ENCODE results near the gene LMNTD1.
"Not testable (repeated sequence)": the region's sequence is repeated elsewhere in the genome, so short reads cannot be mapped to it uniquely, and the experiment has no call there.

LMNTD1 gene

DNA sequence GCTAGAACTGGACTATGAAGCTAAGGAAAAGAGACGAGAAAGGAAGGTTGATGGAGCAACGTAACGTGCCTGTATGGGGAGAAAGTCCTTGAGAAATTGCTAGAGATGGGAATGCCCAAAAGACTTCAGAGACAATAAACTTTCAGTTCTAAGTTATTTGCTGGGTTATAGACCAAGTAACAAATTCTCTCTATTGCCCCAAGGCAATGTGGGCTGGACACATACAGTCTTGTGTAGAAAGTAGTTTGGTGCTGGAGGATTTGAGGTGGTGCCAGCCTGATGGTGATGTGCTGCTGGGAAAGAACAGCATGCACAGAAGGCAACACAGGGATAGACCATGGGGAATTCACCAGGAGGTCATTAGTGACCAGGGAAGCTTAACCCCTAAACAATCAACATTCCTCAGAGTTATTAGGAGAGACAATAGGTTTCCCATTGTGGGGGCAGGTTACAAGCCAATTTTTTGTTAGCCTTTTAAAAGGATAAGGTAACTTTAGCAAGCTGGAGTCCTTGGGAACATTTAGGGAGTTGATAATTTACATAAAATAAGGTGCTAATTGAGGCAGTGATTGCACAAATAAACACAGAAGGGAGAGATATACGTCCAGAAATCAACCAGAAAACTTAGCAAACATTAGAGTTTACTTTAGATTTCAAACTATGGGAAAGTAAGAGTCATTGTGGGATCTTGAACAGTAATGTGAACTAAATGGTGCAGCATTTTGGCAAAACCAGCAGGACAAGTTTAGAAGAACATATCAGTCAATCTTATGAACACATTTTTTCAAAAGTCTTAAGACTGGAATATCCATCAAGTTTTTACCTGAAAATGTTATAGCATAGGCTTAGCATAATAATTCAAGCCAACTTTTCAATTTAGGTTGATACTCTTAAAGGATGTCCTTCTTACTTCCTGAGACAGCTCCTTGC is 61.4 kb downstream of the LMNTD1 start:
- DNase-seq (ENCODE audit: low read depth): no peak

DNA sequence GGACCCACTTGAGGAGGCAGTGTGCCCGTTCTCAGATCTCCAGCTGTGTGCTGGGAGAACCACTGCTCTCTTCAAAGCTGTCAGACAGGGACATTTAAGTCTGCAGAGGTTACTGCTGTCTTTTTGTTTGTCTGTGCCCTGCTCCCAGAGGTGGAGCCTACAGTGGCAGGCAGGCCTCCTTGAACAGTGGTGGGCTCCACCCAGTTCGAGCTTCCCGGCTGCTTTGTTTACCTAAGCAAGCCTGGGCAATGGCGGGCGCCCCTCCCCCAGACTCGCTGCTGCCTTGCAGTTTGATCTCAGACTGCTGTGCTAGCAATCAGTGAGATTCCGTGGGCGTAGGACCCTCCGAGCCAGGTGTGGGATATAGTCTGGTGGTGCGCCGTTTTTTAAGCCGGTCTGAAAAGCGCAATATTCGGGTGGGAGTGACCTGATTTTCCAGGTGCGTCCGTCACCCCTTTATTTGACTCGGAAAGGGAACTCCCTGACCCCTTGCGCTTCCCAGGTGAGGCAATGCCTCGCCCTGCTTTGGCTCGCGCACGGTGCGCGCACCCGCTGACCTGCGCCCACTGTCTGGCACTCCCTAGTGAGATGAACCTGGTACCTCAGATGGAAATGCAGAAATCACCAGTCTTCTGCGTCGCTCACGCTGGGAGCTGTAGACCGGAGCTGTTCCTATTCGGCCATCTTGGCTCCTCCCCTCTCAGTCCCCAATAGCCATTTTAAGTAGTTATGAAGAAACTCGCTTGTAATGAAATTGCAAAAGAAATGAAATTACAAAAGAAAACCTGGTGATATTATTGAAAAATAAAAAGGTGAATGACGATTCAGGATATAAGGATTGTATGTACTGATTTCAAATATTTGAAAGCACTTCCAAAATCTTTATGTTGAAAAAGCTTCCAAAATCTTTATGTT is 63.9 kb downstream of the LMNTD1 start:
- not testable (repeated sequence) for DNase-seq (ENCODE audit: low read depth)

DNA sequence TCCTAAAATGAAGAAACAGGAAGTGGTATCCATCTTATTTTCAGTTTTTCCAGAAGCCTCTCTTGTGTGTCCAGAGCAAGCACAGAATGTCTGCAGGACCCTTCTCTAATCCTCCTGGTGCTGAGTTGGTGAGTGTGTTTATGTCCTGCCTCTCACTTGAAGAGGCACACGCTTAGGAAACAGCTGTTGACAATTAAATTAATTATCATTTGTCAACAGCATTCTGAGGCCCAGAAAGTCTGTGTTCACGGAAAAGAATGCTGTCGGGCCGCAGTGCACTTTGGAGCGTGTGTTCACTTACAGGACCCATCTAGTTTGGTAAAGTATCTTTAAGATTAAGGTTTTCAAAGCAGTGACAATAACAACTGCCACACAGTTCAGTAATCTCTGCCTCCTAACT is 70.5 kb downstream of the LMNTD1 start:
- DNase-seq (ENCODE audit: low read depth): no peak

DNA sequence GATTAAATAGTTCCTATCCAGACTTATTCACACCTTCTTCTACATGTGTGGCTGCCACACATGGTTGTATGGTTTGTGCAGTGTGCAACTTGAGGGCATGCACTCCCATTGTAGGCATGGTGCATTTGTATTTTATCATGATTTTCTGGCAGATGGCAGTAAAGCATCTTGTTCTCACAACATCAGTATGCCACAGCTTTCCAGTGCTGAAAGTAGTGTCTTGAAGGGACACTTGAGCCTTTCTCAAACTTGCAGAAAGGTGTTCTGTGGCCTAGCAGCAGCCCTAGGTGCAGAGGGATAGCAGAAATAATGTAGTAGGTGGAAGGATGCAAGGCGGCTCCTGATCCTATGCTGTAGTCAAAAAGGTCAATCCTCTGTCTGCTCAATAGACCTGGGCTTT is 72.9 kb downstream of the LMNTD1 start:
- no peak for DNase-seq (ENCODE audit: low read depth)

DNA sequence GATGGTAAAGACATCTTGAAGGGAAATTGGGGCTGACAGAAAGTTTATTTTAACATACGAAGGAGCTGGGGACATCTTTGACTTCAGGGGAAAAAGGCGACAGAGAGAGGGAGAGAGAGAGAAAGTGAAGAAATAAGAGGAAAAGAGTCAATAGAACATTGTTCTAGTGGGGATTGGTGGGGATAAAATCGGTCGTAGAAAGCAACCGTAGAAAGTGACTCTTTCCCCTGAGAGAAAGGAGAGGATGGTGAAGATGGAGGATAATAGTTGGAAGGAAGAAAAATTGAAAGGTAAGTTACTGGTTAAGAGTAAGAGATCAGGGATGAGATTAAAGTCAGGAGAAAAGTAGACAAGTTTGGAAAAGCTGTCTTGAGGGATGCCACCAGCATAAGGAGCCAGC is 75.9 kb downstream of the LMNTD1 start:
- DNase-seq (ENCODE audit: low read depth): no peak

DNA sequence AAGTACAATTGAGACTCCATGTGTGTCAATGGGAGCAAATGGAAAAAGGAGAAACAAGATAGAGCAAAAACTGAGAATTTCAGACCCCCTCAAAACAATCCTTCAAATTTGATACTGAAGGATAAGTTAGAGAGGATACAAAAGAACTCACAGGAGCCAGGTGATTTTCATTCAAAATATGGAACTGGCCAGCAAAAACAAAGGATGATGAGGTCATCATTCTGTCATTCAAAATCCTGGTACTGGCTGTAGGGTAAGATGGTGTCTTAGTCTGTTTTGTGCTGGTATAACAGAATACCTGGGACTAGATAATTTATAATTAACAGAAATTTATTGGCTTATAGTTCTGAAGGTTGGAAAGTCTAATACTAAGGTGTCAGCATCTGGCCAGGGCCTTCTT is 80.6 kb downstream of the LMNTD1 start:
- no peak for DNase-seq (ENCODE audit: low read depth)

DNA sequence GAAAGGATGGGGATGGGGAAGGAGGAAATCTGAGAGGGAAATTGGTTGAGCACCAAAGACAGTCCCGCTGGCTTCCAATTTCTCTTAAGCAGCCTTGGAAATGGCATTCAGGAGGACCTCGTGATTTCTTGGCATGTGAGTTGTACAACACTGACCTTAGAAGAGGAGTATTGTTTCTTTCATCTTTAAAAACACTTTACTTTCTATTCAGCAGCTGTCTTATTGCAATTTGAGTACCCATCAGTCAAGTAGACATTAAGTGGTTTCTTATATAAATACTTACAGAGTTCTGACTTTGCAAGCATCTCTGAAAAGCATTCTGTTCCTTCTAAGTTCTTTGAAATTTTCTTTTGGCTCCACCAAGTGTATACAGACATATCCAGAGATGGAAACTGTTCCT is 83.2 kb downstream of the LMNTD1 start:
- DNase-seq (ENCODE audit: low read depth): no peak

DNA sequence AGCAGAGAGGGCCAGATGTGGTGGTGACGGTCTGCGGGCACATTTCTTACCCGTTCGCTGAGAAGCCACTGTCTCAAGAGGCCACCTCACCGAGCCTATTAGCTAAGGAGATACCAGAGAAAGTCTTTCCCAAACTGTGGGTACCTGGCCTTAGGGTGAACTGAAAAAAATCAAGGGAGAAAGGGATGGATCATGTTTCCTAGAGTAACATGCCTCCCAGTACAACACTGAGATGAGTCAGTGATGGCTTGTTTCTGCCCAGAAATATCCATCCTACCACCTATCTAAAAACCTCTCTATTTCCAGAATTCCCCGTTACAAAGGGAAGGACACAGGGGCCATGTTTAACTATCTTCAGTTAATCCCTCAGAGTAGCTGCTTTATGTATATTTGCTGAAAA is 83.7 kb downstream of the LMNTD1 start:
- DNase-seq (ENCODE audit: low read depth): no peak

DNA sequence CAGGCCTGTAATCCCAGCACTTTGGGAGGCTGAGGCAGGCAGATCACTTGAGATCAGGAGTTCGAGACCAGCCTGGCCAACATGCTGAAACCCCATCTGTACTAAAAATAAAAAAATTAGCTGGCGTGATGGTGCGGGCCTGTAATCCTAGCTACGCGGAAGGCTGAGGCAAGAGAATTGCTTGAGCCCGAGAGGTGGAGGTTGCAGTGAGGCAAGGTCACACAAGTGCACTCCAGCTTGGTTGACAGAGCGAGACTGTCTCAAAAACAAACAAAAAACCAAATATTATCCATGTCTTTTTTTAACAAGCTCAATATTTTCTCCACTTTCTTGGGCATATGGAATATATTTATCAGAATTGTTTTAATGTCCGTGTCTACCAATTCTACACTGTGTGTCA is 89.6 kb downstream of the LMNTD1 start:
- no peak for DNase-seq (ENCODE audit: low read depth)

DNA sequence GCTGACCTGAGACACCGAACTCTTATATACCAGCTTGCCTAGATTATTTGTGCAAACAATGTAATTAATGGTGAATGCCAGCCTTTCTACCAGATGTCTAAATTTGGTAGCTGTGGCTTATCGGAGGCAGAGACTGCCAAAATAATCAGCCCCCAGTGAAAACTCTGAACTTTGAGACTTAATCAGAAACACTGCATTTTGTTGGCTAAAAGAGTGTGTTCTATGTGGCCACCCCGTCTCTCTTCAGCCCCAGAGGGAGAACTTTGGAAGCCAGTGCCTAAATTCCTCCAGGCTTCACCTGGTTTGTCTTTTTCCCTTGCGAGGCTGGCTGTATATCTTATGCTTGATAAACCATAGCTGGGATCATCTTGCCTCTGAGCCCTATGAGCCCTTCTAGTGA is 90.1 kb downstream of the LMNTD1 start:
- no peak for DNase-seq (ENCODE audit: low read depth)

DNA sequence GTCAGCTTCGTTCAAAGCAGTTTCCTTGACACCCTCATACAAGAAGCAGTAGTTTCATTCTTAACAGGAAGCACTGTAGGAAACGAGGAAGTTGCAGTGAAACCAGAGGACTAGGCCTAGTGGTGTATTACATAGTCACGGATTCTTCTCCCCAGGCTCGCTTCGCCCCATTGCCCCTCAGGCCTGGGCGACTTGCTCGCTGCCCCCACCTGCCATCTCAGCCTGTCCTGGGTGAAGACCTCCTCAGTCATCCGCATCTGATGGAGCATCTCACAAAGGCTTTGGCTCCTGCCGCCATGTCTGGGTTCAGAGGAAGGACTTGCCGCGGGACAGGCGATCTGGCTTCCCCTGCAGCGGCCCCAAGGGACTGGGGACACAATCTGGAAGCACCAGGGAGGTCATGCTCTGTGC is 93.5 kb downstream of the LMNTD1 start:
- no peak for DNase-seq (ENCODE audit: low read depth)

DNA sequence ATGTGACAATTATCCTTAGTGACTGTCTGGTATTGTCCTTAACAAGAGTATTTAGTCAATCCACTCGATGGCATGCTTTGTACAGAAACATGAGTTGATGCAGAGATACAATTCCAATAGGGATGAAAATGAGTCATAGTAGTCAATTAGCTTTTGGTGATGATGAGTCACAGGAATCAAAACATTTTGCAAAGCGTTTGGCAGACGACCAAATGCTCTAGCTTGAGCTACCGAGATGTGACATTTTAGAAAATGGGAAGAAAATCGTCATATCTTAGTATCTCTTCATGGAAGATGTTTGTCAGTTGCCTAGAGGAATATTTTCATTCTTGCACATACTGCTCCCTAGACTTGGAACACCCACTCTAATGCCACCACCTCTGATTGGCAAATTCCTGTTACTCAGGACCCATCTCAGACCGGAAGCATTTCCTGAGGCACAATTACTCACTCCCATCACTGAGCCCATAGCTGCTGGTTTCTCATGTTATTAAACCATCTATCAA is 95.0 kb downstream of the LMNTD1 start:
- no peak for DNase-seq (ENCODE audit: low read depth)

DNA sequence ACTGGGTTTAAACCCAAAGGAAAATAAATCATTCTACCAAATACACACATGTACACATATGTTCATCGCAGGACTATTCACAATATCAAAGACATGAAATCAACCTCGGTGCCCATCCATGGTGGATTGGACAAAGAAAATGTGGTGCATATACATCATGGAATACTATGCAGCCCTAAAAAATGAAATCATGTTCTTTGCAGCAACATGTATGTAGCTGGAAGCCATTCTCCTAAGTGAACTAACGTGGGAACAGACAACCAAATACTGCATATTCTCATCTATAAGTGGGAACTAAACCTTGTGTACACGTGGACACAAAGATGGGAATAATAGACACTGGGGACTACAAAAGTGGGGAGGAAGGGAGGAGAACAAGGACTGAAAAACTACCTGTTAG is 96.6 kb downstream of the LMNTD1 start:
- no peak for DNase-seq (ENCODE audit: low read depth)

DNA sequence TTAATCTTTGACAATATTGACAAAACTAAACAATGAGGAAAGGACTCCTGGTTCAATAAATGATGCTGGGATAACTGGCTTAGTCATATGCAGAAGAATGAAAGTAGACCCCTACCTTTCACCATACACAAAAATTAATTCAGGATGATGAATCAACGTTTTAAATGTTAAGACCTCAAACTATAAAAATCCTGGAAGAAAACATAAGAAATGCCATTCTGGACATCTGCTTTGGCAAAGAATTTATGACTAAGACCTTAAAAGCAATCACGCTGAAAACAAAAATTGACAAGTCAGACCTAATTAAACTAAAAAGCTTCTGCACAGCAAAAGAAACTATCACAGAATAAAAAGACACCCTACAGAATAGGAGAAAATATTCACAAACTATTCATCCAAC is 97.4 kb downstream of the LMNTD1 start:
- DNase-seq (ENCODE audit: low read depth): no peak

DNA sequence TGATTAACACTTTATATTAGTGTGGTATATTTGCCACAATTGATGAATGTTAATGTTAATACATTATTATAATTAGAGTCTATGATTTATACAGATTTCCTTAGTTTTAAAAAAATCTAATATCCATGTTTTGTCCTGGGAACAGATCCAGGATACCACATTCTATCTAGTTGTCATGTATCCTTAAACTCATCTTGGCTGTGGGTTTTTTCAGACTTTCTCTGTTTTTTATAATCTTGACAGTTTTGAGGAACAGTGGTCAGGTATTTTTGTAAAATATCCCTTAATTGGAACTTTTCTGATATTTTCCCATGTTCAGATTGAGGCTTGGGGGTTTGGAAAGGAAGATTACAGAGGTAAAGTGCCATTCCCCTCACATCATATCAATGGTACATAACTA is 104.1 kb downstream of the LMNTD1 start:
- no peak for DNase-seq (ENCODE audit: low read depth)

DNA sequence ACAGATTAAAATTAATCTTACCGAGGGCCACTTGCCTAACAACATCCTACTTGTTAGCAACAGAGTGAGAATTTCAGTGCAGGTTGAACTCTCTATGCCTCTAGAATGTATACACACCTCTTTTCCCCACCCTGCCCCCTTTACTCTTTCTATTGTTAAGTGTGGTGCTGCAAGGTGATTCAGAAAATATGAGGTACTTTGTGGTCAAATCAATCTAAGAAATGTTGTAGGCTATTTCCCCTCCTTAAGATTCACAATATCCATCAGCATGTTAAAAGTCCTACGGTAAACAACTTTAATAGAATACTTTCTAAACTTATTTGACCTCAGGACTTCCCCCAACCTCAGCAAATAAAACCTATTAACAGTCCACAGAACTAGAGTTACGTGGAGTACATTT is 106.0 kb downstream of the LMNTD1 start:
- DNase-seq (ENCODE audit: low read depth): no peak

DNA sequence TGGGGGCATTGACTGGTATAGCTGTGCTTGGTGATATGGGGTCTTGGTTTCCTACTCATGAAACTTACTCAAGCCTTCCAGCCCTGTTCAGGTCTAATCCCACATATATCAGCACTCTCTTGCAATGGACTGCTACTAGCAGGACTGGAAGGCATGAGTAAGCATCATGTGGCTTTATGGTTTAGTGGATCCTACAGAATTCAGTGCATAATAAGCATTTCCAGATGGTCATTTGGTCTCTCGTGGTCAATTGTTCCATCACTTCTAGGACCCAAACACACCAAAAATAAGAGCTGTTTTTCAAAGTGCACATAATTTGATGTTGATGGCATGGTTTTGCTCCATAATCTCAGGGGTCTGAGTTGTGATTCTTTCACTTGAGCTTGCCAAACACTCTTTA is 114.4 kb downstream of the LMNTD1 start:
- DNase-seq (ENCODE audit: low read depth): no peak

DNA sequence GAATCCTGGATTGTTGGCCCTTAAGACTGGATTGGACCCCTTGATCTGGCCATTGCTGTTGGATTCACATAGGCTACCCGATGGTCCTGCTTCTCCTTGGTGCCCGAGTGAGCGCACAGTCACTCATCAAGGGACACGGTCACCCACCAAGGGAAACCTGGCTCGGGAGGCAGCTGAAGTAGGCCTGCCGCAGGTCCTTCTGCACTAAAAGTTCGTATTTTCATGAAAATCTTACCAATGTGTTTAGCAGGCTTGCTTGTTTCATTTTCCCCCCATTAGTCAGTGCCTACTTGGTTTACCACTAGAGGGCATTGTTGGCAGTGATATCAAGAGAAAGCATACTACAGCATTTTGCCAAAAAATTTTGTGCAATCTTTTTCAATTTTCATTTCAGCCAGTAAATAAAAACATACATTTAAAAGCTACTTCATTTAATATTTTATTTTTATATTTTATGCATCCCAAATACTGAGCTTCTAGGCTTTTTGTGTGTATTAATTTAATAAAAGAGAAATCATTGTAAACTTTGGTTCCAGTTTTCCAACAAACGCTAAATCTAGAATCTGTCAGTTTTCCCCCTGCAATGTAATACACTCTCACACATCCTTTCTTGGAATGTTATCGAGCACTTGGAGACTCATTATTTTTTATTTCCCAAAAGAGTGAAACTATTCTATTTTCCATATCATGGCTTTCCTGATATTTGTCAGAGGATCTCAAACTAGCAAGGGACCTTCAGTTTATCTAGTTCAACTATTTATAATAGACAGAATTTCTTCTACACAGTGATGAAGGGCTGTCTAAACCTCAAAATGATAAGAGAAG is 116.7 kb downstream of the LMNTD1 start:
- no peak for DNase-seq (ENCODE audit: low read depth)

DNA sequence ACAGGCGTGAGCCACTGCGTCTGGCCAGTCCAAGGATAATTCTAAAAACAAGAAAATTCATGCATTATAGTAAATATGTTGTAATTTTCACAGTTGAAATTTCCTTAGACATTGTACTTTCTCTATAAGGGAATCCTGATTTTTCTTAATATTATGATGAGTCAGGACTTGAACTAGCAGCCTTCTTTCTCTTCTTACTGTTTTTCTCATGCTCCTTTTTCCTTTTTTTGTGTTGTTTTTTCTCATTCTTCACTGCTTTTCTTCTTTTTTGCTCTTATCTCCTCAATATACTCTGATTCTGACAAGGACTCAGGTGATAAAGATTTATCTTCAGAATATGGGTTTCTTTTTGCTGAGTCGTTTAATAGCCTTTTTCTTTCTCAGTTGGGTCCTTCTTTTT is 117.7 kb downstream of the LMNTD1 start:
- DNase-seq (ENCODE audit: low read depth): no peak

DNA sequence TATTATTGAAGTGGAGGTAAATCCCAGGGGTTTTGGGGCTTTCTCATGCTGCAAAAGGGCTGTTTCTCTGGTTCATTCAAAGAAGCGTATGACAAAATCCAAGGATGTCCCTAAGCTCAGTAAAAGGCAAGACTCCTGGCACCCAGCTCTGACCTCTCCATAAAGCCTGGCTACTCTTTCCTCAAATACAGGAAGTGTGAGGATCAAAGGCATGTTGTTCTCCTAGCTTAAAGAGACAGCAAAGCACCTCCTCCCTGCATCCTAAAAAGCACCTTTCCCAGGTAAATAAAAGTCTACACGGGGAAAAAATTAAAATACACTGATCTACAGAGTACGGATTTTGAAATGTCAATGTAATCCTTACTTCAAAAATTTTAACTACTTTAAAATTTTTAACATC is 118.6 kb downstream of the LMNTD1 start:
- DNase-seq (ENCODE audit: low read depth): no peak

DNA sequence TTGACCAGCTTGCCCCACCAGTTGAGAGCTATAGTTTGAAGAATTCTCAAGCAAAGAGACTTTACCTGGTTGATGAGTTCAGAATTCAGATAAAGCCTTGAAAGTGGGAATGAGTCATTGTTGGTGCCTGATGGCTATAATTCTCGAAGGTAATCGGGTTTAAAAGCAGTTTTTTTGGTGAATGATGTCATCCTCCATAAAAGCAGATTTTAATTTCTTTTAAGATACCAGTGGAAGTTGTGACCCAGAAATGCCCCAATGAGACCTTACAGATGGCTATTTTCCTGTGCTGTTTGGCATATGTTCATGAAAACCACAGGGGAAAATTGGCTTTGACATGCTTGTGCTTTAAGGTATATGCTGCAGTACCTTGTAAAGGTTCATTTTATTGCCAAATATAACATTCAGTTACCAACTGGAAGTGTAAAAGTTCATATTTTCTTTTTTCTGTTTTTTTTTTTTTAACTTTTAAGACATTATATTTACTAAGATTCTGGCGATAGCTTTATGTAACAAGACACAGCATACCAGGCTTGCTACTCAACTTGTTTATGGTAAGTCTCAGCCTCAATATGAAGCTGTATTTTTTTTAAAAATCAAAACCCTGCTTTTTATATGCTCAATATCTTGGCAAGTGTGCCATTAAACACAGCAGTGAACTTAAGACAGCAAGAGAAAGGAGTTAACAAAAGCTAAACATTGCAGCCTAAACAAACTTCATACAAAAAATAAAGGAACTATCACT is 119.3 kb downstream of the LMNTD1 start:
- no peak for DNase-seq (ENCODE audit: low read depth)
